GM23248 (cell line): Measurements from ENCODE around the gene EFNA1.

Source experiments
- EZH2 ChIP-seq: fragments of 200-600 bp; sonication (generic); IDR thresholded peaks from 2 replicates; pipeline ENCODE4 v1.6.1; 2018; ENCODE audit warnings: antibody characterized with exemption, mild to moderate bottlenecking; ENCODE audit not compliant: insufficient read depth, poor library complexity, severe bottlenecking
- EZH2phosphoT487 ChIP-seq: fragments of 200-600 bp; sonication (generic); IDR thresholded peaks from 2 replicates; pipeline ENCODE4 v1.6.1; 2018; ENCODE audit warnings: antibody characterized with exemption, moderate library complexity, mild to moderate bottlenecking, low read depth; ENCODE audit not compliant: insufficient read depth

DNA sequence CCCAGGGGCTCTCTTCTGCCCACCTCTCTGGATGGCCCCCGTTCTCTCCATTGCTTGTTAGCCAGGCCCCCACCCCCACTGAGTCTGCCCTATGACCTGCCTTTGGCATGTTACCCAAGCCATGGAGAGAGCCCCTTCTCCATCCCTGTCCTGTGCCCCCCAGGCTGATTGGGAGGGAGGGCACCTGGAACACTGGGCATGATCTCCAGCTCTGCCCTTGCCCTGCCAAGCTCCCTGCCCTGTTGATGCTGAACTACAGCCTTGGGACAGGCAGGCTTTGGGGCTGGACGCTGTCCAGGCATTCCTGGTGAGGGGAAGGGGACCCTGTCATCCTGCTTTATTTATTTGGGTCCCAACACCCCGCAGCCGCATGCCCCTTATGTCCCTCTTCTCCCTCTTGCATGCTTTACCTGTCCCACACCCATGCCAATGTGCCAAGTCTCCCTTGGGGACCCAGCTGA, 56.7 kb downstream of the EFNA1 start:
- TF ChIP-seq EZH2phosphoT487: no peak
- no peak for TF ChIP-seq EZH2
